Osteoblast (primary cell): ENCODE results near the gene TTC7B. TPM values are rescaled to one million over a fixed set of nuclear protein-coding genes. Genes with fewer than 3 reads are reported as not detected.

ENCODE experiments used
- DNase-seq: peaks from one replicate; pipeline ENCODE4 v3.0.0; 2011; ENCODE audit warnings: low spot score, mixed read lengths; ENCODE audit not compliant: insufficient read length; ENCODE audit errors: missing footprints
- H2AFZ ChIP-seq: 2 replicates; pipeline ENCODE4 v1.6.0; 2011; ENCODE audit warnings: mild to moderate bottlenecking, low read length
- H3K27ac ChIP-seq: 2 replicates; pipeline ENCODE4 v1.5.1; 2011; ENCODE audit warnings: mild to moderate bottlenecking, low read depth, low read length, moderate library complexity
- H3K27me3 ChIP-seq: 2 replicates; pipeline ENCODE4 v1.6.0; 2012; ENCODE audit warnings: mild to moderate bottlenecking, control low read depth, inconsistent platforms, low read length, moderate library complexity; ENCODE audit not compliant: insufficient read depth
- H3K36me3 ChIP-seq: 2 replicates; pipeline ENCODE4 v1.5.1; 2011; ENCODE audit warnings: mild to moderate bottlenecking, low read length, control low read depth, moderate library complexity; ENCODE audit not compliant: insufficient read depth
- H3K4me1 ChIP-seq: 2 replicates; pipeline ENCODE4 v1.5.1; 2011; ENCODE audit warnings: mild to moderate bottlenecking, low read length, control low read depth, moderate library complexity; ENCODE audit not compliant: insufficient read depth
- H3K4me2 ChIP-seq: 2 replicates; pipeline ENCODE4 v1.6.0; 2011; ENCODE audit warnings: mild to moderate bottlenecking, low read length; ENCODE audit not compliant: insufficient read depth
- H3K4me3 ChIP-seq: fragments of 200-600 bp; sonication (generic); 3 replicates; pipeline ENCODE4 v1.5.1; 2012; ENCODE audit warnings: mild to moderate bottlenecking, low read length, inconsistent platforms; ENCODE audit not compliant: insufficient read depth
- H3K79me2 ChIP-seq: 2 replicates; pipeline ENCODE4 v1.6.0; 2012; ENCODE audit warnings: mild to moderate bottlenecking, low read length, control low read depth, inconsistent platforms; ENCODE audit not compliant: insufficient read depth
- H3K9me3 ChIP-seq: 2 replicates; pipeline ENCODE4 v1.5.1; 2011; ENCODE audit warnings: low read depth, low read length, control low read depth
- H4K20me1 ChIP-seq: 2 replicates; pipeline ENCODE4 v1.6.0; 2012; ENCODE audit warnings: mild to moderate bottlenecking, low read length, control low read depth; ENCODE audit not compliant: insufficient read depth
- CTCF ChIP-seq: IDR thresholded peaks from 2 replicates; pipeline ENCODE4 v1.5.1; 2011; ENCODE audit warnings: mild to moderate bottlenecking, low read depth, low read length, moderate library complexity; ENCODE audit errors: extremely low read depth
- total RNA-seq: library from RNA; depleted of rRNA; stranded (reverse); fragments of >200 nt; gene quantifications from 2 replicates; pipeline ENCODE4 v1.2.3, GENCODE V29; 2012

Gene TTC7B
- total RNA-seq, 1 donor: 14.5 TPM

DNA sequence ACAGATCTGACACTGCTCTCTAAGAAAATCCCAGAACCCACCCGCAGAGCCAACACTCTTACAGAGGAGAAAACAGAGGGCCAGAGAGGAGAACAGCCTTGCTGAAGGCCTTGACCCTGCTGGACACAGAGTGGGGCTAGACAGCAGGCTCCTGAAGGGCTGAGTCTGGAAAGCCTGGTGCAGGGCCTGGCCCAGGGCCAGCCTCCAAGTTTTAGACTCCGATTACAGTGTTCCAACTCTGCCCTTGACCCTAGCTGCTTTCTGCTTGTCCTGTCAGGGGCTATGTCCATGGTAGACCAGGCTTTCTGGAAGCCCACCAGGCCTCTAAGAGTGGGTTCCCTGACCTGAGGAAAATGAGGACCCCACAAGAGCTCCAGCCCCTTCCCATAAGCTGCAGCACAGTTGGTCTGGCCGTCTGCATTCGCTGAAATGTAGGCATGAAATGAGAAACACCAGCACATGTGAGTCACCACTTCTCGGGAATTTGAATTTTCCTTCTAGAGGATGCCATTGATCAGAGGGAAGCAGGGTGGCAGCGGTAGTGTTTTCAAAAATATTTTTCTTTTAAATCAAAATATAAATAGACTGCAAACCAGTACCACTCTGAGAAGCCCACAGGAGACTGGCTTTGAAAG is 265.0 kb downstream of the TTC7B start:
- H3K4me1 ChIP-seq: no peaks in the 10 kb centered on the region
- H3K9me3 ChIP-seq: no peaks in the 10 kb centered on the region
- H2AFZ ChIP-seq: no peak overlapping the region
- DNase-seq: peak; percentile 89
- H3K36me3 ChIP-seq: no peaks in the 10 kb centered on the region
- no peak overlapping the region for H3K4me2 ChIP-seq
- H3K79me2 ChIP-seq: no peaks in the 10 kb centered on the region
- H4K20me1 ChIP-seq: no peaks in the 10 kb centered on the region
- no peak overlapping the region for H3K27ac ChIP-seq
- H3K4me3 ChIP-seq: no peak overlapping the region
- H3K27me3 ChIP-seq: no peaks in the 10 kb centered on the region
- no peak for TF ChIP-seq CTCF

GRCh38 chr14:90549794-90550641 is 266.2 kb downstream of the TTC7B start:
- no peak for TF ChIP-seq CTCF
- no peaks in the 10 kb centered on the region for H3K79me2 ChIP-seq
- no peaks in the 10 kb centered on the region for H3K36me3 ChIP-seq
- no peaks in the 10 kb centered on the region for H3K4me1 ChIP-seq
- peak; percentile 26 for DNase-seq
- no peaks in the 10 kb centered on the region for H3K9me3 ChIP-seq
- no peak overlapping the region for H2AFZ ChIP-seq
- no peaks in the 10 kb centered on the region for H3K27me3 ChIP-seq
- no peak overlapping the region for H3K4me2 ChIP-seq
- H4K20me1 ChIP-seq: no peaks in the 10 kb centered on the region
- no peak overlapping the region for H3K27ac ChIP-seq
- H3K4me3 ChIP-seq: no peak overlapping the region

DNA sequence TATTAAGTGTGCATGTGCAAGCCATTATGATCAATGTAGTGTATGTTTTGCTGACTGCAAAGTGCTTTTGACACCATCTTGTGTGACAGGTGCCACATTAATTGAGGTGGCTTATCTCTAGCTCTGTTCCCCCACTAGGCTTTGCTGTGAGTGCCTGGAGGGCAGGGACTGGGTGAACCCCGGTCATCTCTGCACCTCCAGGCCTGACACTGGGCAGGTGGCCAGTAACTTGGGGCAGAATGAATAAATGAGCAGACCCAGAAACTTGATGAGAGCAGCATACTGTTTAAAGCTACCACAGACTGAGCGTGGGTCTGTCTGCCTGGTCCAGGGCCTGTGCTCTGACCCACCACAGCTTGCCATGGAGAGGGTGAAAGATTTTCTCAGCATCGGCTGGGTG is 267.8 kb downstream of the TTC7B start:
- peak; percentile 80 for DNase-seq
- Histone ChIP-seq H3K27ac (no peak overlapping the region), H4K20me1 (no peaks in the 10 kb centered on the region), H3K36me3 (no peaks in the 10 kb centered on the region), H3K9me3 (no peaks in the 10 kb centered on the region), H3K4me3 (no peak overlapping the region), H3K79me2 (no peaks in the 10 kb centered on the region), H2AFZ (no peak overlapping the region), H3K4me1 (no peaks in the 10 kb centered on the region), H3K4me2 (no peak overlapping the region), H3K27me3 (no peaks in the 10 kb centered on the region)
- TF ChIP-seq CTCF: no peak

DNA sequence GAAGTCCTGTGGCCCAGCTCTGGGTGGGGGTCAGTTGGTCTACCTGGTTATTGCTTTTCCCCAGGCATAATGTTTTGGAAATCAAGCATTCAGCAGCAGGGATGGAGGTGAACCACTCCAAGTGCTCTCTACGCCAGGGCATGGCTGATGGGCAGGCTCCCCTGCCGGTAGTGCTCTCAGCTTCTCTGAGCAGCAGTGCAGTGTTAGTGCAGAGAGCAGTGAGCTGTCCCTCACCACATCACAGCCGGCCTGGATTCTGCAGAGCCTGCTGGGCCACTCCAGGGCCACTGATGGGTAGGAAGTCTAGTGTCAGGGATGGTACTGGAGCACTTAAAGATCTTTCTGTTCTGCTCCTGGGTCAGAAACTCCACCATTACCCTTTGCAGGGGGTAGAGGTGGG is 268.3 kb downstream of the TTC7B start:
- H3K79me2 ChIP-seq: no peaks in the 10 kb centered on the region
- no peak for TF ChIP-seq CTCF
- H3K4me1 ChIP-seq: no peaks in the 10 kb centered on the region
- no peak overlapping the region for H3K27ac ChIP-seq
- no peaks in the 10 kb centered on the region for H3K36me3 ChIP-seq
- no peaks in the 10 kb centered on the region for H3K9me3 ChIP-seq
- H3K4me3 ChIP-seq: no peak overlapping the region
- H2AFZ ChIP-seq: no peak overlapping the region
- DNase-seq: no peak
- no peak overlapping the region for H3K4me2 ChIP-seq
- no peaks in the 10 kb centered on the region for H4K20me1 ChIP-seq
- no peaks in the 10 kb centered on the region for H3K27me3 ChIP-seq
